ENCODE results near the gene PLA2G4A. TPM values are rescaled to one million over a fixed set of nuclear protein-coding genes. Genes with fewer than 3 reads are reported as not detected.

PLA2G4A gene
- total and polyA plus RNA-seq, 5 experiments from 2014 or later = 0.13 TPM; not detected in 4

Other genes starting within 250 kb of the PLA2G4A start
- not detected for gene PTGS2, start 148.5 kb upstream of the PLA2G4A start, total RNA-seq
- gene PTGS2, start 148.5 kb upstream of the PLA2G4A start, polyA plus RNA-seq = under 1 TPM in 1 of 3 donors, not detected in 2; 0.14 TPM

All from naive thymus-derived CD8-positive, alpha-beta T cell (primary cell).